Measurements from ENCODE around the gene CXCR5. TPM values are rescaled to one million over a fixed set of nuclear protein-coding genes. Genes with fewer than 3 reads are reported as not detected.

The CXCR5 gene
- total RNA-seq, 4 donors from 2014 or later: 0.17 TPM; not detected in 3

DNA sequence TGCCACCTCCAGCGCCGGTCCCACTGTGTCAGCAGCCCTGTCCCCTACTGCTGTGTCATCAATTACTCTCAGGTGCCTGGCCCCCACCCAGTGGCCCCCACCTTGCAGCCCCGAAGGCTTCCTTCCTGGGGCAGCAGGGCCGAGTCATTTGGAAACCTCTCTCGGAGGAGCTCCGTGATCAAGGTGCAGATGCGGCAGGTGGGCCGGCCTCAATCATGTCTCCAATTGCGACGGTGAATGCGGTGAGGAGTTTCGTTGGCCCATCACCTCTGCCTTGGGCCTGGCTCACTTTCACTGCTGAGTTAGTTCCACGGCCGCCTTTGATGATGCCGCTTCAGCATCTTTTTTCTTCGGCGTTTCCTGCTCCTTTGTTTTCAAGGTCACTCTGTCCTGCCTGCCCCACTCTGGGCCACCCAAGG is 11.3 kb upstream of the CXCR5 start:
- intact Hi-C loops (cut with DNase I): no loop called here
- Histone ChIP-seq H3K4me3 (no peak overlapping the region), H3K9me3 (no peaks in the 10 kb centered on the region), H3K4me1 (peaks cover 17 to 25% (median 21%) of the 10 kb centered on the region in 4 donors), H3K27ac (replicated peaks in 1 of 4) (no peak overlapping the region), H3K36me3 (no peaks in the 10 kb centered on the region), H3K27me3 (no peaks in the 10 kb centered on the region)
- no peak for DNase-seq (ENCODE audit: extremely low spot score)
- TF ChIP-seq EP300 (IDR thresholded peaks at IDR 0.05): no peak
- TF ChIP-seq, protein P1, sequence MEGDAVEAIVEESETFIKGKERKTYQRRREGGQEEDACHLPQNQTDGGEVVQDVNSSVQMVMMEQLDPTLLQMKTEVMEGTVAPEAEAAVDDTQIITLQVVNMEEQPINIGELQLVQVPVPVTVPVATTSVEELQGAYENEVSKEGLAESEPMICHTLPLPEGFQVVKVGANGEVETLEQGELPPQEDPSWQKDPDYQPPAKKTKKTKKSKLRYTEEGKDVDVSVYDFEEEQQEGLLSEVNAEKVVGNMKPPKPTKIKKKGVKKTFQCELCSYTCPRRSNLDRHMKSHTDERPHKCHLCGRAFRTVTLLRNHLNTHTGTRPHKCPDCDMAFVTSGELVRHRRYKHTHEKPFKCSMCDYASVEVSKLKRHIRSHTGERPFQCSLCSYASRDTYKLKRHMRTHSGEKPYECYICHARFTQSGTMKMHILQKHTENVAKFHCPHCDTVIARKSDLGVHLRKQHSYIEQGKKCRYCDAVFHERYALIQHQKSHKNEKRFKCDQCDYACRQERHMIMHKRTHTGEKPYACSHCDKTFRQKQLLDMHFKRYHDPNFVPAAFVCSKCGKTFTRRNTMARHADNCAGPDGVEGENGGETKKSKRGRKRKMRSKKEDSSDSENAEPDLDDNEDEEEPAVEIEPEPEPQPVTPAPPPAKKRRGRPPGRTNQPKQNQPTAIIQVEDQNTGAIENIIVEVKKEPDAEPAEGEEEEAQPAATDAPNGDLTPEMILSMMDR (IDR thresholded peaks at IDR 0.05): no peak
- TF ChIP-seq POLR2A (IDR thresholded peaks at IDR 0.05; ENCODE audit: low read depth): no peak
- no peak for TF ChIP-seq POLR2AphosphoS5 (IDR thresholded peaks at IDR 0.05)
- WGBS: 91% methylated on average over 17 of the region's 17 CpGs

DNA sequence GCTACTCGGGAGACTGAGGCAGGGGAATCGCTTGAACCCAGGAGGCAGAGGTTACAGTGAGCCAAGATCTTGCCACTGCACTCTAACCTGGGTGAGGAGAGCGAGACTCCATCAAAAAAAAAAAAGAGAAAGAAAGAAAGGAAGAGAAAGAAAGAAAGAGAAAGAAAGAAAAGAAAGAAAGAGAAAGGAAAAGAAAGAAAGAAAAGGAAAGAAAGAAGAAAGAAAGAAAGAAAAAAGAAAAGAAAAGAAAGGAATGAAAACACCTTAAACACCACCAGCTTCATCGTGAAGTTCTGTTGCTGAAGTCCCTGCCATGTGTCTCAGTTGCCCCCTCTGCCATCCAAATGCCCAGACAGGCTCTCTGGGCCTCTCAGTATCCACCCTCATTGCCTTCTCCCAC is 9.9 kb upstream of the CXCR5 start:
- intact Hi-C loops (cut with DNase I): no loop called here
- Histone ChIP-seq H3K4me3 (no peak overlapping the region), H3K27me3 (no peaks in the 10 kb centered on the region), H3K27ac (replicated peaks in 1 of 4) (no peak overlapping the region), H3K4me1 (peaks cover 17 to 25% (median 21%) of the 10 kb centered on the region in 4 donors), H3K36me3 (no peaks in the 10 kb centered on the region), H3K9me3 (no peaks in the 10 kb centered on the region)
- TF ChIP-seq POLR2A (IDR thresholded peaks at IDR 0.05; ENCODE audit: low read depth) (no peak), POLR2AphosphoS5 (IDR thresholded peaks at IDR 0.05) (no peak), EP300 (IDR thresholded peaks at IDR 0.05) (no peak)
- TF ChIP-seq, protein P1 (IDR thresholded peaks at IDR 0.05): no peak
- no peak for DNase-seq (ENCODE audit: extremely low spot score)
- 97% methylated on average over 4 of the region's 4 CpGs for WGBS

DNA sequence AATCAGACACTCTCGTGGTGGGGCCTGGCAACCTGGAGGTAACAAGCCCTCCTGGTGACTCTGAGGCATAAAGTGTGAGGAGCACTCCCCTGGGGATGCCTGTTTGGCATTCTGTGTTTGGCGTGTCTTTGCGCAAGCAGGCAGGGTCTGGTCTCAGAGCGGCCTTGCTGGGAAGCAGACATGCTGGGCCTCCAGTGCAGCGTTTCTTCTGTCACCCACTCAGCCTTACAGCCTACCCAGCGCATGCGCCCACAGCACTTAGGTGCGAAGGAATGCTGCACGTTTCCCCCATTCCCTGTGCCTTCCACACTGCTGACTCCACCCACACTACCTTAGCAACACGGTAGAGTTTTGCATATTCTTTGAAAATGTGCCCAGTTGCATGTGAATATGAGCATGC is 7.4 kb upstream of the CXCR5 start:
- WGBS: 84% methylated on average over 10 of the region's 10 CpGs
- TF ChIP-seq POLR2AphosphoS5 (IDR thresholded peaks at IDR 0.05): no peak
- no peak for TF ChIP-seq POLR2A (IDR thresholded peaks at IDR 0.05; ENCODE audit: low read depth)
- TF ChIP-seq, protein P1 (IDR thresholded peaks at IDR 0.05): no peak
- TF ChIP-seq EP300 (IDR thresholded peaks at IDR 0.05): no peak

DNA sequence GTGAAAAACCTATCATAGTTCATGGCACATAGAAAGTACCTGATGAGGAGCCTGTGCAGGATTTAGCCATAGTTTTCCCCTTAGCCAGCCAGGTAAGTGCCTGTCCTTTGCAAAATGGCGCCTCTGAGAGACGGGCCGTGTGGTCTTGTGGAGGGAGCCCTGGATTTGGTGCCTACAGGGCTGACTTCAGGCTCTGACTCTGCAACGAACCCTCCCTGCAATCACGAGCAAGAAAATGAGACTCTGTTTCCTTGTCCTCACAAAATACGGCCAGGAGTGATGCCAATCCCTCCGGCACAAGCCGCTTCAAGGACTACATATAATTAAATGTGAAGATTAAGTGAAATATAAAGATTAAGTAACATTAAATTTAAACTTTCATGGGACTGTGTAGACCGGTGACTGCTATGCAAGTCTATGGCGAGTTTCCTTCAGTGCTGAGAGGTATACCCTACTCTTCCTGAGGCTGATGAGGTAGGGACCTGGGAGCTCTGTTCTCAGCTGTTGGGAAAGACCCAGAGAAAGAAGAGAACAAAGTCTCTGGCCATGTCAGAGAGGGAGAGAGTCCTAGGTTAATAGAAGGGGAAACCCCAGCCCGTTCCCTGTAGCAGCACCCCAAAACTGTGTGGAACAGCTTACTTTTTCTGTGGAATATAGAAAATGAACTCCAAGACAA is 6.1 kb upstream of the CXCR5 start:
- 92% methylated on average over 11 of the region's 11 CpGs for WGBS
- TF ChIP-seq, protein P1 (IDR thresholded peaks at IDR 0.05): no peak
- TF ChIP-seq POLR2AphosphoS5 (IDR thresholded peaks at IDR 0.05) (no peak), EP300 (IDR thresholded peaks at IDR 0.05) (no peak), POLR2A (IDR thresholded peaks at IDR 0.05; ENCODE audit: low read depth) (no peak)
- H3K27me3 ChIP-seq: no peaks in the 10 kb centered on the region
- H3K9me3 ChIP-seq: no peaks in the 10 kb centered on the region
- no peak overlapping the region for H3K4me3 ChIP-seq
- DNase-seq (ENCODE audit: extremely low spot score): no peak
- no peak overlapping the region for H3K27ac ChIP-seq (replicated peaks in 1 of 4)
- no peaks in the 10 kb centered on the region for H3K36me3 ChIP-seq
- H3K4me1 ChIP-seq: no peaks in the 10 kb centered on the region
- intact Hi-C loops (cut with DNase I): no loop called here

More for the DNA sequence above, 7.4 kb upstream of the CXCR5 start:
- H3K9me3 ChIP-seq: no peaks in the 10 kb centered on the region
- DNase-seq (ENCODE audit: extremely low spot score): no peak
- H3K36me3 ChIP-seq: no peaks in the 10 kb centered on the region
- H3K4me1 ChIP-seq: peaks cover 0 to 1% (median 0%) of the 10 kb centered on the region in 4 donors
- H3K4me3 ChIP-seq: no peak overlapping the region
- H3K27ac ChIP-seq (replicated peaks in 1 of 4): no peak overlapping the region
- H3K27me3 ChIP-seq: no peaks in the 10 kb centered on the region
- intact Hi-C loops (cut with DNase I): no loop called here

DNA sequence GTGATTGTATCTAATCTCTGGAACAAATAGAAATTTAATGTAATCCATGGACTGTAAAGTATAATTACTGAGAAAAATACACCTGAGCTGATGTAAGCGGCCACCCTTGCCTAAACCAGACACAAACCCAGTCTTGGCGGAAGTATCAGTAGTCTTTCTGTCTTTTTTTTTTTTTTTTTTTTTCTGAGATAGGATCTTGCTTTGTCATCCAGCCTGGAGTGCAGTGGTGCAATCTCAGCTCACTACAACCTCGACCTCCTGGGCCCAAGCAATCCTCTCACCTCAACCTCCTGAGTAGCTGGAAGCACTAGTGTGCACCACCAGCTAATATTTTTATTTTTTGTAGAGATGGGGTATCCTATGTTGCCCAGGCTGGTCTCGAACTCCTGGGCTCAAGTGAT is 5.5 kb upstream of the CXCR5 start:
- Histone ChIP-seq H3K4me3 (no peak overlapping the region), H3K27me3 (no peaks in the 10 kb centered on the region), H3K36me3 (no peaks in the 10 kb centered on the region), H3K27ac (replicated peaks in 1 of 4) (no peak overlapping the region), H3K9me3 (no peaks in the 10 kb centered on the region), H3K4me1 (peaks cover 0 to 2% (median 0%) of the 10 kb centered on the region in 4 donors)
- TF ChIP-seq POLR2A (IDR thresholded peaks at IDR 0.05; ENCODE audit: low read depth): no peak
- TF ChIP-seq, protein P1 (IDR thresholded peaks at IDR 0.05): no peak
- TF ChIP-seq POLR2AphosphoS5 (IDR thresholded peaks at IDR 0.05): no peak
- no peak for TF ChIP-seq EP300 (IDR thresholded peaks at IDR 0.05)
- intact Hi-C loops (cut with DNase I): no loop called here
- WGBS: 88% methylated on average over 4 of the region's 4 CpGs
- no peak for DNase-seq (ENCODE audit: extremely low spot score)

Measured in esophagus muscularis mucosa (tissue), 4 donors.